GM10266 (cell line): ENCODE data around the gene UBXN6.

ENCODE experiments used
- DNase-seq: peaks from one replicate; pipeline ENCODE4 v3.0.0; 2012; ENCODE audit errors: extremely low spot score
- TF ChIP-seq, protein P1 (sequence below): IDR thresholded peaks from 2 replicates; pipeline ENCODE4 v1.5.1; 2012; ENCODE audit warnings: mild to moderate bottlenecking, low read depth; ENCODE audit not compliant: control insufficient read depth, insufficient read depth; ENCODE audit errors: missing control alignments

Gene UBXN6

DNA sequence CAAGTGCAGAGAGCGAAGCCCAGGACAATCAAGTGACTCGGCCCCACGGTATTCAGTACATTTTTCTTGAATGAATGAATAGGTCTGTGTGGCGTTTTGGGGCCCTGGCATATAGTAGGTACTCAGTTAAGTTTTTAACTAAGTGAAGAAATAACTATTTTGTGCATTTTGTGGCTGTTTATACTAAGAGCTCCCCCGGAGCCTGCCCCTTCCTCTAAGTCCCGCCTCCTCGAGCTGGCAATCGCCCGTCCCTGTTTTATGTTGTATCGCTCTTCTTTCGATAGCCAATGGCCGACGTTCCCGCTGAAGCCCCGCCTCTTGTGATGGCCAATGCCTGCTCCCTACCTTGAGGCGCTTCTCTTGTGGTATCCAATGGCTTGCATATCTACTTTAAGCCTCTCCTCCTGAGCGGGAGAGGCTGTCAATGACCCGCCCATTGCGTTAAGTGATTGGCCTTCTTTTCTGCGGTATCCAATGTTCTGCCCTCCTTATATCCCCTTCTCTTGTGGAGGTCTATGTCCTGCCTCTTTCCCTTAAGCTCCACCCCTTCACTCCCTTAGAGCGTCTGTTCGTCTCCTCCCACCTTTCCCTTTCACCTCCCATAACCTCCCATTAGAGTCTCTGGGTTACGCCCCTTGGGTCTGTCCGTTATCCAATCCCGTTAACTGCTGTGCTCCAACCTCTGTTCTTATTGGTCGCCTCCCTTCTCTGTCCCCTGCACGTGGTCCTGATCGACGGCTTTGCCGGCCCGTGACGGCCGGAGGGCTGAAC is 14.0 kb upstream of the UBXN6 start:
- TF ChIP-seq, protein P1, sequence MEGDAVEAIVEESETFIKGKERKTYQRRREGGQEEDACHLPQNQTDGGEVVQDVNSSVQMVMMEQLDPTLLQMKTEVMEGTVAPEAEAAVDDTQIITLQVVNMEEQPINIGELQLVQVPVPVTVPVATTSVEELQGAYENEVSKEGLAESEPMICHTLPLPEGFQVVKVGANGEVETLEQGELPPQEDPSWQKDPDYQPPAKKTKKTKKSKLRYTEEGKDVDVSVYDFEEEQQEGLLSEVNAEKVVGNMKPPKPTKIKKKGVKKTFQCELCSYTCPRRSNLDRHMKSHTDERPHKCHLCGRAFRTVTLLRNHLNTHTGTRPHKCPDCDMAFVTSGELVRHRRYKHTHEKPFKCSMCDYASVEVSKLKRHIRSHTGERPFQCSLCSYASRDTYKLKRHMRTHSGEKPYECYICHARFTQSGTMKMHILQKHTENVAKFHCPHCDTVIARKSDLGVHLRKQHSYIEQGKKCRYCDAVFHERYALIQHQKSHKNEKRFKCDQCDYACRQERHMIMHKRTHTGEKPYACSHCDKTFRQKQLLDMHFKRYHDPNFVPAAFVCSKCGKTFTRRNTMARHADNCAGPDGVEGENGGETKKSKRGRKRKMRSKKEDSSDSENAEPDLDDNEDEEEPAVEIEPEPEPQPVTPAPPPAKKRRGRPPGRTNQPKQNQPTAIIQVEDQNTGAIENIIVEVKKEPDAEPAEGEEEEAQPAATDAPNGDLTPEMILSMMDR, result no peak
- peak; percentile 99 for DNase-seq

DNA sequence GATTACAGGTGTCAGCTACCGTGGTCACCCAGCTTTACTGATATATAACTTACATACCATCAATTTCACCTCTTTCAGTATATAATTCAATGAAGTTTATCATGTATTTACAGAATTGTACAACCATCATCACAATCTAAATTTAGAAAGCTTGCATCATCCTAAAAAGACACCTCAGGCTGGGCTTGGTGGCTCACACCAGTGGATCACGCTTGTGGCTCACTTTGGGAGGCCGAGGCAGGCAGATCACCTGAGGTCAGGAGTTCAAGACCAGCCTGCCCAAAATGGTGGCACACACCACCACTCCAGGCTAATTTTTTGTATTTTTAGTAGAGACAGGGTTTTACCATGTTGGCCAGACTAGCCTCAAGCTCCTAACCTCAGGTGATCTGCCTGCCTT is 10.2 kb upstream of the UBXN6 start:
- TF ChIP-seq, protein P1, result no peak

DNA sequence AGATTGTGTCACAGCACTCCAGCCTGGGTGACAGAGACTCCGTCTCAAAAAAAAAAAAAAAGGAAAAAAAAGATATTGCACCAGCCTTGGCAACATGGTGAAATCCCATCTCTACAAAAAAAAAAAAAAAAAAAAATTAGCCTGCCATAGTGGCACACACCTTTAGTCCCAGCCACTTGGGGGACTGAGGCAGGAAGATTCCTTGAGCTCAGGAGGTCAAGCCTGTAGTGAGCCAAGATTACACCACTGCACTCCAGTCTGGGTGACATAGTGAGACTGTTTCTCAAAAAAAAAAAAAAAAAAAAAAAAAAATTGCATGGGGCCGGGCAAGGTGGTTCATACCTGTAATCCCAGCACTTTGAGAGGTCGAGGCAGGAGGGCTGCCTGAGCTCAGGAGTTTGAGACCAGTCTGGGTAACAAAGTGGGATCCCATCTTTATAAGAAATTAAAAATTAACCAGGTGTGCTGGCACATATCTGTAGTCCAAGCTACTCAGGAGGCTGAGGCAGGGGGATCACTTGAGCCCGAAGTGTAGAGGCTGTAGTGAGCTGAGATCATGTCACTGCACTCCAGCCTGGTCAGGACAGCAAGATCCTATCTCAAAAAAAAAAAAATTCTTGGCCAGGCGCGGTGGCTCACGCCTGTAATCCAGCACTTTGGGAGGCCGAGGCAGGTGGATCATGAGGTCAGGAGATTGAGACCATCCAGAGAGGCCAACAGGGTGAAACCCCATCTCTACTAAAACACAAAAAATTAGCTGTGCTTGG is 7.4 kb upstream of the UBXN6 start:
- DNase-seq, result no peak
- TF ChIP-seq, protein P1, result no peak

More for the DNA sequence above, 10.2 kb upstream of the UBXN6 start:
- DNase-seq, result no peak

DNA sequence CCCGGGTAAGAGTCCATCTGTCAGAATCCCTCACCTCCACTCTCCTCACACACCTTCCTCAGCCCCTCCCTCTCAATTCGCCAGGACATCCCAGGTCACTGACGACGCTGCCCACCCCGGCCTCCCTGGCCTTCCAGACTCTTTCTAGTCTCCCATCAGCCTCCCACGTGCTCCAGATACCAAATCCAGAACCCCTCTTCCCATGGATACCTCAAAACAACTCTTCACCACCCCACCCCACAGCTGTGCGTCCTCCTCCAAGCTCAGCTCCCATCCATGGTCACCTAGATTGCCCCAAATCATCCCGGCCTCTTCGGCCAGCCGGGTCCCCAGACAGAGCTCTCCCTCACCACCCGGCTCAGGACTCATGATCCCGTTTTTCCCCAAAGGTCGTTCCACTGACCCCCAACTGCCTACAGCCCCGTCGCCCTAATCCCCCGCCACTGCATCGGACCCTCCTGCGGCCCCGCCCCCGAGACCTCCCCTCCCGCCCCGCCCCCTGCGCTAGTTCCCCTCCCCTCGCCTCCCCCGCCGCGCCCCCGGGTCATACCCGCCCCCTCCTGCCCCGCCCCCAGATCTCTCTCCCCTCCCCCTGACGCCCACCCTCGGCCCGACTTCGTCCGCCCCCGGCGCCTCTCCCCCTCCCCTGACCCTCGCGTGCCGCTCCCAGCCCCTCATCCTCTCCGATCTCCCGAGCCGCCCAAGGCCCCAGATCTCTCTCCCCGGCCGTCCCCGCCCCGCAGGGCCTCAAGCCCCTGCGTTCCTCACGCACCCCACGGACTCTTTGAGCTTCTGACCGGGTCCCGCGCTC is 546 bp downstream of the UBXN6 start:
- peak; percentile 87 for DNase-seq
- TF ChIP-seq, protein P1, result no peak

DNA sequence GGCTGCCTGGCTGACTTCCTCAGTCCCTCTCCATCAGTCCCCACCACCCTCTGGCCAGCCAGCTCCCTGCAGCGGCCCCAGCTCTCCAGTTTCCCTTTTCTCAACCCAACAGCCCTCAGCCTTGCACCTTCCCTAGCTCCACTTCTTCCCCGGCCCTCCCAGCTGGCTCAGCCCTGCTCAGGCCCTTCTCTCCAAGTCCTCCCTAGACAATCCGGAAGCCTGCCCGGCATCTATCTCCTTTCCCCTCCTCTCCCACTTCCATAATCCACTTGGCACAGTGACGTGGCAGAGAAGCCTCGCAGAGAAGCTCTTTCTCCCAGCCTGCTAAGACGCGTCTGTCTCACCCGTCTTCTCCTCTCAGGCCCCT is 1.1 kb downstream of the UBXN6 start:
- TF ChIP-seq, protein P1, result no peak
- DNase-seq, result no peak

DNA sequence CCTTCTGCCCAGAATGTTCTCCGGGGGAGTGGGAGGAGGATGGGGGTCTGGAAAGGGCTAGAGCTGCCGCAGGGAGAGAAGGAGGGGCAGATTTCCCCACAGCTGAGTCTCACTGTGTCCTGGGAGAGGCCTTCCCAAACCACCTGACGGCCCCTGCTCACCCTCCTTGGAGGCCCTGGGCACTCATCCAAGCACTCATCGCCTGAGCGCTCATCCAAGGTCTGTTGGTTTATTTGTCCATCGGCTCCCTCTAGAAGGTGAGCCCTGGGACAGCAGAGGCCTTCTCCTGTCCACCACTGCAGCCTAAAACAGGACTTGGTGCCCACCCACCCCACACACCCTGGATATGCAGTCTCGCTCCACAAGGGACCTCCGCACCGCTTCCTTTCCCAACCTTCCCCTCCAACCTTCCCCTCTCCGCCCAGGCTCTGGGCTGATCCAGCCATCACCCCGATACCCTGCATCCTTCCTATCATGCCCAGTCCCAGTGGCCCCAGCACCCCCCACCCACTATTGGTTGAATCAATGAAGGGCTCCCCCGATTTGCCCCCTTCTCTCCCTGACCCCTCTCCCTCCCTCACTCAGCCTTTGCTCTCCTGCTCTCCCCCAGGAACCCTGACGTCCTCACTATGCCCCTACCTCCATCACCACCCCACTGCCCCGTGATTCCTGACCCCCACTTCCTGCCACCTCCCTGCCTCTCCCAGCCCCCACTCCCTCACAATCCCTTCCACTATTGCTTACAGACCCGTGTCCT is 1.7 kb downstream of the UBXN6 start:
- no peak for DNase-seq
- TF ChIP-seq, protein P1, result no peak
